ENCODE data around the gene THRB. TPM values are rescaled to one million over a fixed set of nuclear protein-coding genes. Genes with fewer than 3 reads are reported as not detected.
A peak's percentile ranks its signal among the peaks of the same experiment; 100 is the strongest.

The THRB gene
- total RNA-seq, 1 donor from 2014 or later = 19.7 TPM

- no peaks in the 10 kb centered on the region for H3K36me3 ChIP-seq
- no peaks in the 10 kb centered on the region for H3K4me1 ChIP-seq
- DNase-seq = no peak
- H3K9me3 ChIP-seq = no peaks in the 10 kb centered on the region
- H3K27me3 ChIP-seq = no peaks in the 10 kb centered on the region
- no peak overlapping the region for H3K27ac ChIP-seq
- intact Hi-C loops (cut with DNase I) = no loop called here
- no peak for ATAC-seq
- H3K4me3 ChIP-seq = no peak overlapping the region
- TF ChIP-seq CTCF (IDR thresholded peaks at IDR 0.05) = no peak
These were observed 339.4 kb downstream of the THRB start for GRCh38 chr3:24155276-24155675.

GRCh38 chr3:24154781-24155180, 339.9 kb downstream of the THRB start:
- no peaks in the 10 kb centered on the region for H3K36me3 ChIP-seq
- no peak for TF ChIP-seq CTCF (IDR thresholded peaks at IDR 0.05)
- no peak for DNase-seq
- no peak overlapping the region for H3K4me3 ChIP-seq
- H3K9me3 ChIP-seq = no peaks in the 10 kb centered on the region
- peak; percentile 65 for ATAC-seq
- H3K4me1 ChIP-seq = no peaks in the 10 kb centered on the region
- H3K27ac ChIP-seq = no peak overlapping the region
- H3K27me3 ChIP-seq = no peaks in the 10 kb centered on the region
- intact Hi-C loops (cut with DNase I) = no loop called here

GRCh38 chr3:24154013-24154695, 340.5 kb downstream of the THRB start:
- TF ChIP-seq CTCF (IDR thresholded peaks at IDR 0.05) = no peak
- no peaks in the 10 kb centered on the region for H3K4me1 ChIP-seq
- no peaks in the 10 kb centered on the region for H3K36me3 ChIP-seq
- no peak overlapping the region for H3K4me3 ChIP-seq
- H3K27me3 ChIP-seq = no peaks in the 10 kb centered on the region
- ATAC-seq (no peak), DNase-seq (no peak)
- no peaks in the 10 kb centered on the region for H3K9me3 ChIP-seq
- intact Hi-C loops (cut with DNase I) = no loop called here
- H3K27ac ChIP-seq = no peak overlapping the region

- DNase-seq = no peak
These were observed 343.1 kb downstream of the THRB start for GRCh38 chr3:24151594-24151993.

GRCh38 chr3:24149032-24149431, 345.6 kb downstream of the THRB start:
- Histone ChIP-seq H3K4me3 (no peak overlapping the region), H3K27me3 (no peaks in the 10 kb centered on the region), H3K27ac (no peak overlapping the region), H3K36me3 (no peaks in the 10 kb centered on the region), H3K9me3 (no peaks in the 10 kb centered on the region), H3K4me1 (peaks cover 8% of the 10 kb centered on the region)
- no peak for DNase-seq
- intact Hi-C loops (cut with DNase I) = no loop called here
- no peak for ATAC-seq
- no peak for TF ChIP-seq CTCF (IDR thresholded peaks at IDR 0.05)

More at GRCh38 chr3:24151594-24151993, 343.1 kb downstream of the THRB start:
- Histone ChIP-seq H3K27ac (no peak overlapping the region), H3K9me3 (no peaks in the 10 kb centered on the region), H3K4me3 (no peak overlapping the region), H3K4me1 (peaks cover 6% of the 10 kb centered on the region), H3K27me3 (no peaks in the 10 kb centered on the region), H3K36me3 (no peaks in the 10 kb centered on the region)
- no peak for TF ChIP-seq CTCF (IDR thresholded peaks at IDR 0.05)
- ATAC-seq = no peak
- intact Hi-C loops (cut with DNase I) = no loop called here
